AG10803 (cell line): Measurements from ENCODE around the gene CFAP74.

ENCODE experiments used
- DNase-seq: peaks from one replicate; pipeline ENCODE4 v3.0.0; 2010; ENCODE audit warnings: low read depth
- H3K4me3 ChIP-seq: 2 replicates; pipeline ENCODE4 v1.5.1; 2011; ENCODE audit warnings: mild to moderate bottlenecking, low read length, control low read depth
- TF ChIP-seq, protein P1 (sequence below): conservative IDR thresholded peaks from 2 replicates; pipeline ENCODE4 v1.5.1; 2011; ENCODE audit warnings: mild to moderate bottlenecking, low read length, control low read depth, inconsistent platforms

Gene CFAP74

DNA sequence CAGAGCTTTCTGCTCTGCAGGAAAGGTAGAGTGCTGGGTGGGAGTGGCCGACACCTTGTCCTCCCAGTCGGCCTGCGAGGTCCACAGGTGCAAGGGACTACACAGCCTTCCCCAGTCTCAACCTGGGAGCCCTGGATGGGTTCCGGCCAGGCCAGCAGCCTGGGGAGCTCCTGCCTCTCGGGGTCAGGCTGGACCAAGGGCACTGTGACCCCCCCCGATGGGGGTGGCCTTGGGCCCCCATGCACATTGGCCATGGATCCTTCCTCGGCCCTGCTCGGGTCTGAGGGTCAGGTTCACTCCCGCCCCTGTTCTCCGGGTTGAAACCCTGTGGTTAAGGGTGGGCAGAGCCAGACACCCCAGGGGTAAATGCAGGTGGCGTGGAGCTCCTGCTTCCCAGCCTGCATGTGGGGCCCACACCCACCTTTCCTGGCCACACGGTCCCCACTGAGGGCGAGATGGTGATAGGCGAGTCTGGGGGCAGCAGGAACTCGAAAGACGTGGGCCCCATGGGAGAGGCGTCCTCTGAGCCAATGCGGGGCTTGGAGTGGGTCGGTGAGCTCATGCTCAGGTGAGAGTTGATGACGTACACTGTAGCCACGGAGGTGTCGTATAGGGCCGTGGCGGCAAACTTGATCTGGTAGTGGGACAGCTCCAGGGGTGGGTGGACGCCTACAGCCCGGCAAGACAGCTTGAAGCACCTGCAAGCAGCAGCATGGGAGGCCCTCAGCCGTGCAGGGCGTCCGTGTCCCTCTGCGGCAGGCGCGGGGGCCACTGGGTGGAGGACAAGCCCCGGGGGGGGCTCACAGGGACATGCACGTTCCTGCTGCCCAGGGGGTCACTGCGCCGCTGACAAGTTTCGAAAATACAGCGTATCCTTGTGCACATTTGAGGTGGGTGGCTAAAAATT, 73.7 kb downstream of the CFAP74 start:
- DNase-seq = no peak
- TF ChIP-seq, protein P1, sequence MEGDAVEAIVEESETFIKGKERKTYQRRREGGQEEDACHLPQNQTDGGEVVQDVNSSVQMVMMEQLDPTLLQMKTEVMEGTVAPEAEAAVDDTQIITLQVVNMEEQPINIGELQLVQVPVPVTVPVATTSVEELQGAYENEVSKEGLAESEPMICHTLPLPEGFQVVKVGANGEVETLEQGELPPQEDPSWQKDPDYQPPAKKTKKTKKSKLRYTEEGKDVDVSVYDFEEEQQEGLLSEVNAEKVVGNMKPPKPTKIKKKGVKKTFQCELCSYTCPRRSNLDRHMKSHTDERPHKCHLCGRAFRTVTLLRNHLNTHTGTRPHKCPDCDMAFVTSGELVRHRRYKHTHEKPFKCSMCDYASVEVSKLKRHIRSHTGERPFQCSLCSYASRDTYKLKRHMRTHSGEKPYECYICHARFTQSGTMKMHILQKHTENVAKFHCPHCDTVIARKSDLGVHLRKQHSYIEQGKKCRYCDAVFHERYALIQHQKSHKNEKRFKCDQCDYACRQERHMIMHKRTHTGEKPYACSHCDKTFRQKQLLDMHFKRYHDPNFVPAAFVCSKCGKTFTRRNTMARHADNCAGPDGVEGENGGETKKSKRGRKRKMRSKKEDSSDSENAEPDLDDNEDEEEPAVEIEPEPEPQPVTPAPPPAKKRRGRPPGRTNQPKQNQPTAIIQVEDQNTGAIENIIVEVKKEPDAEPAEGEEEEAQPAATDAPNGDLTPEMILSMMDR = no peak
- no peak overlapping the region for H3K4me3 ChIP-seq

DNA sequence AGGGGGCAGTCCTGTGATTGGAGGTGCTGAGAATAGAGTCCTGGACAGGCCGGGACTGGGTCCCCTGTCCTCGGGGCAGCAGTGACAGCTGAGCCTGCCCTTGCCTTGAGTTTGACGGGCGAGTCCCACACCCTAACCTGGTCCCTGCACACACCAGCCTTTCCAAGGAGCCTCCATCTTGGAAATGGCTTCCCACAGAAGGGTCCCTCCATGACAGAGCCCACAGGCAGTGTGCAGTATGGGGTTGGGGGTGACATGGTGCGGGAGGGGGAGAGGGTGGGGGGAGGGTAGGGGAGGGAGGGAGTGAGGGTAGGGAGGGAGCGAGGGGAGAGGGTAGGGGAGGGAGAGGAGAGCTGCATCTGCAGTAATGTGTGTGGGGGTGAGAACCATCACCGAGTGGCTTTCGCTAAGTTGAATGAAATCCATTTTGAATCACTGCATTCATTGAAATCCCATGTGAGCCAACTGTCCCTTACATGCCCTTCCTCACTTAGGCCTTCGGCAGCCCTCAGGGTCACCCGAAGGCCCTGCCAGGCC, 74.4 kb downstream of the CFAP74 start:
- no peak for DNase-seq
- TF ChIP-seq, protein P1 = no peak
- no peak overlapping the region for H3K4me3 ChIP-seq

DNA sequence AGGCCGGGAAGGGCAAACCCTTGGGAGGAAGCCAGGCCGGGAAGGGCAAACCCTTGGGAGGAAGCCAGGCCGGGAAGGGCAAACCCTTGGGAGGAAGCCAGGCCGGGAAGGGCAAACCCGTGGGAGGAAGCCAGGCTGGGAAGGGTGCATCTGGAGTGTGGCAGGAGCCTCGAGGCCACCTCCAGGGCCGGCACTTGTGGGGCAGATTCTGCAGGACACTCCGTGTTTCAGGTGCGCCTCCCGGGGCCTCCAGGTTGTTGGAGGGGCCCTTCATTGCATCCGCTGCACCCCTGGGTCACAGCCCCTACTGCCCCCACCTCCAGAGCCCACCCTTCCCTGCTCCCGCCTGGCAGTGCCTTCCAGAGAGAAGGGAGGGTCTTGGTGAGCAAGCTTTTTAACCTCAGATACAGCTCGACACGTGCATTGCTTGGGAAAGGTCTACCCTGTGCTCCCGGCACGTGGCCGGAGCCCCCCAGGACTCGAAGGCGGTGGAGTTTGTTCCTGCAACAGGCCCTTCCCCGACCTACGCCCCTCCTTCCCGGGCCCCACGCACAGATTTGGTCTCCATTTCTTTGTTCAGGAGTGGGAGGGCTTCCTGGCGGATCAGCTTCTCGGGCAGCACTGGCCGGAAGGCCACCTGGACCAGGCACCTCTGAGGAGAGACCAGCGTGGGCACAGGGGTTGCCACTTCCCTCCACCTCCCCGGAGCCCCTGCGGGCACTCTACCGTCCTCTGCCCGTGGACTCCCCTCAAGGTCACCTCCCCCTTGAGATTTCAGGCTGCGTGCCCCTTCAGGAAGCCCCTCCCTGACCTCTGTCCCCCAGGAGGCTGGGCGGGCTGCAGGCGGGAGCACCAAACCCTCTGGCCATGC, 75.1 kb downstream of the CFAP74 start:
- no peak overlapping the region for H3K4me3 ChIP-seq
- DNase-seq = no peak
- TF ChIP-seq, protein P1 = no peak

DNA sequence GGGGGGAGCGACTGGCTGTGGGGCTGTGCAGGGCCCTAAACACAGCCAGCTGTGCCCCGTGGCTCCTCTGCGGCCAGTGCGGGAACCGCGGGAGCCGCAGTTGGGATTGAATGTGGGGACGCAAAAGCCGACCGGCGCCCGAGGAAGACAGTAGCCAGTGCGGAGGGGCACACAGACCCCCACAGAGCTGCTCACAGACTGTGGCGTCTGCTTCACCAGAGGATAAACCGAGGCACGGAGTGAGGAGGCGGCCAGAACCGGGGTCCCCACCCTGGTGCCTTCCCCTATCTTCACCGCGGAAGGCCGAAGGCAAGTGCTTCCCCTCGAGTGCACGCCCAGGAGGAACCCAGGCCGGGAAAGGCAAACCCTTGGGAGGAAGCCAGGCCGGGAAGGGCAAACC, 75.8 kb downstream of the CFAP74 start:
- DNase-seq = no peak
- TF ChIP-seq, protein P1 = no peak
- no peak overlapping the region for H3K4me3 ChIP-seq

DNA sequence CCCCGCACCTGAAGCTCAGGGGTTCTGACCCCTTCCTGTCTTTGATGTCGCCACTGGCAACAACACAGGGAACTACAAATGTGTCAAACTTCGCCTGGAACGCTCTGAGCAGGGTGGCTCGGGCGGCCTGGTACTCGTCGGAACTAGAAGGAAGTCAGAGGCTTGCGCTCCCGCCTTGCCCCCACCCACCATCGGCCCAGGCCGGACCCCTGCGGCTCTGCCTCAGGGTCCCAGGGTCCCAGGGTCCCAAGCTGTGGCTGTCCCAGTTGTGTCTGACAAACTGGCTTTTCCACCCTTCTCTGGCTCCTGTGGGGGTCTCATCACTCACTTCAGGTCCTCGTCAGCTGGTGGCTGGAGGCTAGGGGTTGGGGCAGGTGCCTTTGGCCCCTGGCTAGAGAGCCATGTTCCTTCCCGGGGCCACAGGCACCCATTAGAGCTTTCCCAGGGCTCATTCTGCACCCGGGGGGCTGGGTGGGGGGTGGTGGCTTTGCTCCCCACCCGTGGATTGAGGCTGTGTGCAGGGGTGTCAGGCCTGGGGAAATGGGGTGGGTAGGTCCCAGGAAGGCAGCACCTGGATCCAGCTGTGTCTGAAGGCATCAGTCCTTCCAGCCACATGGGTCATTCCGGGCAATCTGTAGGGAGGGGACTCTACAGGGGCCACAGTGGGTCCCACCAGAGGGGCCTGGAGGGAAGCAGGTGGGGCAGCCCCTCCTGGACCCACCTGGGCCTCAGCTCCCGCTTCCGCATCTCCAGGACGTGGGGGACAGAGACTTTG, 76.5 kb downstream of the CFAP74 start:
- no peak for DNase-seq
- H3K4me3 ChIP-seq = no peak overlapping the region
- TF ChIP-seq, protein P1 = no peak

DNA sequence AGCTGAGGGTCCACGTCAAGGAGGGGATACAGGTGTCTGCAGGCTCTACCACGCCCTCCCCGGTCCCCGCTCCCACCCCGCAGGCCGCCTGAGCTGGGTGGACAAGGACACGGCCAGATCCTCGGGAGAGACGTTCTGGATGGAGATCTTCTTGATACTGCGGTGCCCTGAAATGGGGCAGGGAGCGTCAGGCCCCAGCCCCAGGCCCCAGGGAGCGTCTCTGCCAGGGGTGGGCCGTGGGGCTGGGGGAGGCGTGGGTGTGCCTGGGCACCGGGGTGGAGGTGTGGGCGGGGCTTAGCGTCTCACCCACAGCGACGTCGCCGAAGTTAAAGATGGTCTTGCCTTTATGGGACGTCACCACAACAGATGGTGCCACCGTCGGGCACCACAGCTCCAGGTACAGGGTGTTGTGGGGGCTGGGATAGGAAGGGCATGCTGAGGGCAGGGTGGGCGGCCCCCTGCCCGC, 77.2 kb downstream of the CFAP74 start:
- DNase-seq = no peak
- TF ChIP-seq, protein P1 = no peak
- no peak overlapping the region for H3K4me3 ChIP-seq
